SJSA1 (cell line): ENCODE results near the gene DPEP3. TPM values are rescaled to one million over a fixed set of nuclear protein-coding genes. Genes with fewer than 3 reads are reported as not detected.

ENCODE experiments used
- DNase-seq, 2 experiments: peaks; one replicate each; pipeline ENCODE4 v3.0.0-alpha.2; 2015 to 2020; ENCODE audit warnings: low spot score in 2 of 2, low read depth in 1 of 2
- H3K27ac ChIP-seq: fragments of 250-450 bp; sonication (Bioruptor Pico); 2 replicates; pipeline ENCODE4 v1.5.1; 2020; ENCODE audit warnings: mild to moderate bottlenecking, moderate library complexity
- H3K27me3 ChIP-seq: fragments of 250-450 bp; sonication (Bioruptor Pico); replicated peaks from 2 replicates; pipeline ENCODE4 v1.5.1; 2020; ENCODE audit warnings: mild to moderate bottlenecking, moderate library complexity
- H3K36me3 ChIP-seq: fragments of 250-450 bp; sonication (Bioruptor Pico); 2 replicates; pipeline ENCODE4 v1.5.1; 2020; ENCODE audit warnings: mild to moderate bottlenecking
- H3K4me1 ChIP-seq: fragments of 250-450 bp; sonication (Bioruptor Pico); replicated peaks from 2 replicates; pipeline ENCODE4 v1.6.1; 2021; ENCODE audit warnings: mild to moderate bottlenecking
- H3K4me3 ChIP-seq: fragments of 250-450 bp; sonication (Bioruptor Pico); 2 replicates; pipeline ENCODE4 v1.5.1; 2020; ENCODE audit warnings: mild to moderate bottlenecking
- H3K9me3 ChIP-seq: fragments of 250-450 bp; sonication (Bioruptor Pico); replicated peaks from 2 replicates; pipeline ENCODE4 v1.5.1; 2020; ENCODE audit warnings: mild to moderate bottlenecking
- total RNA-seq: library from RNA; depleted of rRNA; stranded (reverse); fragments of >200 nt; shearing (Covaris generic); gene quantifications from 2 replicates; pipeline ENCODE4 v1.2.3, GENCODE V29; 2014; rRNA removed

The DPEP3 gene
- total RNA-seq, 1 experiment from 2014 or later = not detected

- no peak overlapping the region for H3K27ac ChIP-seq
- no peak for DNase-seq
- no peaks in the 10 kb centered on the region for H3K9me3 ChIP-seq
- peaks cover 46% of the 10 kb centered on the region for H3K36me3 ChIP-seq
- H3K27me3 ChIP-seq = no peaks in the 10 kb centered on the region
- H3K4me1 ChIP-seq = peaks cover 7% of the 10 kb centered on the region
- no peak overlapping the region for H3K4me3 ChIP-seq
Observed at GRCh38 chr16:67930678-67931211, 49.6 kb downstream of the DPEP3 start.

GRCh38 chr16:67930191-67930590 lies 50.1 kb downstream of the DPEP3 start:
- Histone ChIP-seq H3K4me3 (no peak overlapping the region), H3K27ac (no peak overlapping the region), H3K36me3 (peaks cover 43% of the 10 kb centered on the region), H3K4me1 (peaks cover 2% of the 10 kb centered on the region), H3K9me3 (no peaks in the 10 kb centered on the region), H3K27me3 (no peaks in the 10 kb centered on the region)
- no peak for DNase-seq

- Histone ChIP-seq H3K4me3 (no peak overlapping the region), H3K4me1 (no peaks in the 10 kb centered on the region), H3K27ac (no peak overlapping the region), H3K27me3 (no peaks in the 10 kb centered on the region), H3K9me3 (no peaks in the 10 kb centered on the region), H3K36me3 (peaks cover 34% of the 10 kb centered on the region)
- peak; percentile 46 to 75 for DNase-seq
Observed at GRCh38 chr16:67928561-67929364, 51.5 kb downstream of the DPEP3 start.

GRCh38 chr16:67928147-67928546 lies 52.2 kb downstream of the DPEP3 start:
- Histone ChIP-seq H3K4me1 (no peaks in the 10 kb centered on the region), H3K9me3 (no peaks in the 10 kb centered on the region)

GRCh38 chr16:67927131-67927941 lies 53.0 kb downstream of the DPEP3 start:
- DNase-seq = no peak

More at GRCh38 chr16:67928147-67928546, 52.2 kb downstream of the DPEP3 start:
- H3K4me3 ChIP-seq = no peak overlapping the region
- H3K36me3 ChIP-seq = peaks cover 40% of the 10 kb centered on the region
- no peak for DNase-seq
- H3K27me3 ChIP-seq = no peaks in the 10 kb centered on the region
- no peak overlapping the region for H3K27ac ChIP-seq

GRCh38 chr16:67926181-67926750 lies 54.0 kb downstream of the DPEP3 start:
- no peaks in the 10 kb centered on the region for H3K27me3 ChIP-seq
- no peaks in the 10 kb centered on the region for H3K9me3 ChIP-seq
- H3K4me1 ChIP-seq = no peaks in the 10 kb centered on the region
- no peak for DNase-seq
- H3K27ac ChIP-seq = no peak overlapping the region
- peaks cover 31% of the 10 kb centered on the region for H3K36me3 ChIP-seq
- no peak overlapping the region for H3K4me3 ChIP-seq

More at GRCh38 chr16:67927131-67927941, 53.0 kb downstream of the DPEP3 start:
- Histone ChIP-seq H3K27ac (no peak overlapping the region), H3K4me3 (no peak overlapping the region), H3K4me1 (no peaks in the 10 kb centered on the region), H3K36me3 (peaks cover 40% of the 10 kb centered on the region), H3K27me3 (no peaks in the 10 kb centered on the region), H3K9me3 (no peaks in the 10 kb centered on the region)

Other genes starting within 250 kb of the DPEP3 start
- 3.5 and 3.9 TPM in 2 replicates for gene RANBP10, start 173.9 kb downstream of the DPEP3 start, total RNA-seq
- 0.03 and 1.00 TPM in 2 replicates for gene TSNAXIP1, start 173.6 kb downstream of the DPEP3 start, total RNA-seq
- gene THAP11, start 138.2 kb downstream of the DPEP3 start, total RNA-seq = 45.2 and 50.7 TPM in 2 replicates
- gene NUTF2, start 133.6 kb downstream of the DPEP3 start, total RNA-seq = 39.3 and 101 TPM in 2 replicates
- 22.4 and 31.9 TPM in 2 replicates for gene CENPT, start 132.8 kb downstream of the DPEP3 start, total RNA-seq
- gene EDC4, start 107.4 kb downstream of the DPEP3 start, total RNA-seq = 52.2 and 76.1 TPM in 2 replicates
- gene NRN1L, start 95.6 kb downstream of the DPEP3 start, total RNA-seq = not detected in 2 replicates
- gene PSKH1, start 87.2 kb downstream of the DPEP3 start, total RNA-seq = 6.4 and 10.6 TPM in 2 replicates
- gene CTRL, start 48.6 kb downstream of the DPEP3 start, total RNA-seq = 0.09 and 0.29 TPM in 2 replicates
- 50.1 and 147 TPM in 2 replicates for gene PSMB10, start 43.6 kb downstream of the DPEP3 start, total RNA-seq
- 5.5 and 7.2 TPM in 2 replicates for gene LCAT, start 36.4 kb downstream of the DPEP3 start, total RNA-seq
- gene SLC12A4, start 11.9 kb downstream of the DPEP3 start, total RNA-seq = 62.9 and 87.8 TPM in 2 replicates
- 0.18 TPM in 1 of 2 replicates, not detected in the other for gene DPEP2, start 19.0 kb upstream of the DPEP3 start, total RNA-seq
- gene DPEP2NB, start 35.4 kb upstream of the DPEP3 start, total RNA-seq = not detected in 2 replicates
- 13.1 and 13.2 TPM in 2 replicates for gene DDX28, start 42.7 kb upstream of the DPEP3 start, total RNA-seq
- 28.3 and 30.4 TPM in 2 replicates for gene DUS2, start 42.8 kb upstream of the DPEP3 start, total RNA-seq
- gene NFATC3, start 104.9 kb upstream of the DPEP3 start, total RNA-seq = 19.8 and 33.8 TPM in 2 replicates